Activated naive CD8-positive, alpha-beta T cell treated with anti-CD3 and anti-CD28 coated beads, Interleukin-2, amount 10 ng/mL, durations not matched to agents 7 days and 5 days (primary cell): ENCODE measurements around the gene CPA4. TPM values are rescaled to one million over a fixed set of nuclear protein-coding genes. Genes with fewer than 3 reads are reported as not detected.
A peak's percentile ranks its signal among the peaks of the same experiment; 100 is the strongest.
"Not testable (repeated sequence)": the region's sequence is repeated elsewhere in the genome, so short reads cannot be mapped to it uniquely, and the experiment has no call there.

Experiments
- ATAC-seq: fragments of 150-1000 bp; cut with Tn5 transposase; one replicate; pipeline ENCODE4 v1.10.0; 2021; ENCODE audit warnings: low read depth, moderate library complexity
- POLR2A ChIA-PET: fragments of 350-600 bp; sonication (Branson Sonifier 250); formaldehyde crosslinking; loops from one replicate; lab custom pipeline; 2021; ENCODE audit warnings: antibody characterized with exemption; lab: Charles Lee
- DNase-seq: peaks from one replicate; pipeline ENCODE4 v3.0.0; 2021
- H3K27ac Mint-ChIP-seq: one replicate; pipeline ENCODE4 v1.8.0; 2022; ENCODE audit warnings: mild to moderate bottlenecking, mixed read lengths
- H3K27me3 Mint-ChIP-seq: one replicate; pipeline ENCODE4 v1.8.0; 2022; ENCODE audit warnings: mild to moderate bottlenecking, moderate library complexity, mixed read lengths
- H3K36me3 Mint-ChIP-seq: one replicate; pipeline ENCODE4 v1.8.0; 2021; ENCODE audit warnings: mild to moderate bottlenecking, mixed read lengths
- H3K4me1 Mint-ChIP-seq: one replicate; pipeline ENCODE4 v1.8.0; 2021; ENCODE audit warnings: mixed read lengths
- H3K4me3 Mint-ChIP-seq: one replicate; pipeline ENCODE4 v1.8.0; 2022; ENCODE audit warnings: mild to moderate bottlenecking, moderate library complexity, mixed read lengths
- H3K9me3 Mint-ChIP-seq: one replicate; pipeline ENCODE4 v1.8.0; 2021; ENCODE audit warnings: mixed read lengths
- total RNA-seq, 2 experiments: library from RNA; stranded (reverse); gene quantifications; one replicate each; pipeline ENCODE4 v1.2.3, GENCODE V29; 2021

The CPA4 gene
- total RNA-seq, 2 experiments from 2014 or later, result not detected

GRCh38 chr7:130299866-130300265, 6.9 kb downstream of the CPA4 start:
- no peak overlapping the region for H3K27ac Mint-ChIP-seq
- DNase-seq, result no peak
- peaks cover 4% of the 10 kb centered on the region for H3K27me3 Mint-ChIP-seq
- H3K4me3 Mint-ChIP-seq, result no peak overlapping the region
- H3K9me3 Mint-ChIP-seq, result peaks cover 10% of the 10 kb centered on the region
- H3K36me3 Mint-ChIP-seq, result no peaks in the 10 kb centered on the region
- peaks cover 7% of the 10 kb centered on the region for H3K4me1 Mint-ChIP-seq
- ATAC-seq, result no peak
- POLR2A ChIA-PET, result interaction anchor here (0.7 kb wide), 1 partner anchor 500 kb away, joined by 4 read pairs; no protein-coding TSS in a partner anchor

- ATAC-seq (no peak), DNase-seq (no peak)
- H3K9me3 Mint-ChIP-seq, result peaks cover 7% of the 10 kb centered on the region
- peaks cover 4% of the 10 kb centered on the region for H3K27me3 Mint-ChIP-seq
- H3K27ac Mint-ChIP-seq, result no peak overlapping the region
- no peaks in the 10 kb centered on the region for H3K36me3 Mint-ChIP-seq
- POLR2A ChIA-PET, result no interaction called here
- H3K4me3 Mint-ChIP-seq, result no peak overlapping the region
- peaks cover 7% of the 10 kb centered on the region for H3K4me1 Mint-ChIP-seq
Observed at GRCh38 chr7:130301501-130302020, 8.6 kb downstream of the CPA4 start.

- Mint-ChIP-seq H3K27ac (no peak overlapping the region), H3K4me1 (peaks cover 7% of the 10 kb centered on the region), H3K27me3 (peaks cover 4% of the 10 kb centered on the region), H3K36me3 (no peaks in the 10 kb centered on the region), H3K4me3 (no peak overlapping the region), H3K9me3 (peaks cover 7% of the 10 kb centered on the region)
- no peak for DNase-seq
- ATAC-seq, result no peak
- POLR2A ChIA-PET, result no interaction called here
Observed at GRCh38 chr7:130302649-130303048, 9.7 kb downstream of the CPA4 start.

- no peak for DNase-seq
- no peak for ATAC-seq
- H3K4me1 Mint-ChIP-seq, result peaks cover 7% of the 10 kb centered on the region
- H3K27ac Mint-ChIP-seq, result no peak overlapping the region
- H3K27me3 Mint-ChIP-seq, result peaks cover 4% of the 10 kb centered on the region
- H3K9me3 Mint-ChIP-seq, result peaks cover 7% of the 10 kb centered on the region
- H3K4me3 Mint-ChIP-seq, result no peak overlapping the region
- H3K36me3 Mint-ChIP-seq, result no peaks in the 10 kb centered on the region
- POLR2A ChIA-PET, result interaction anchor here (1.2 kb wide), 1 partner anchor 98 kb away, joined by 3 read pairs; the partner anchor contains the start of gene TMEM209
Observed at GRCh38 chr7:130303127-130303526, 10.2 kb downstream of the CPA4 start.

GRCh38 chr7:130303551-130303950, 10.6 kb downstream of the CPA4 start:
- POLR2A ChIA-PET, result interaction anchor here (1.2 kb wide), 1 partner anchor 99 kb away, joined by 3 read pairs; the partner anchor contains the start of gene TMEM209
- H3K4me3 Mint-ChIP-seq, result no peak overlapping the region
- DNase-seq (no peak), ATAC-seq (peak; percentile 58)
- no peak overlapping the region for H3K27ac Mint-ChIP-seq
- peaks cover 7% of the 10 kb centered on the region for H3K9me3 Mint-ChIP-seq
- H3K27me3 Mint-ChIP-seq, result peaks cover 4% of the 10 kb centered on the region
- H3K36me3 Mint-ChIP-seq, result no peaks in the 10 kb centered on the region
- peaks cover 7% of the 10 kb centered on the region for H3K4me1 Mint-ChIP-seq

- Mint-ChIP-seq H3K4me1 (peaks cover 7% of the 10 kb centered on the region), H3K36me3 (no peaks in the 10 kb centered on the region), H3K4me3 (no peak overlapping the region), H3K27me3 (peaks cover 4% of the 10 kb centered on the region), H3K9me3 (peaks cover 7% of the 10 kb centered on the region), H3K27ac (no peak overlapping the region)
- DNase-seq (no peak), ATAC-seq (no peak)
- POLR2A ChIA-PET, result interaction anchor here (1.2 kb wide), 1 partner anchor 99 kb away, joined by 3 read pairs; the partner anchor contains the start of gene TMEM209
Observed at GRCh38 chr7:130303982-130304381, 11.0 kb downstream of the CPA4 start.

GRCh38 chr7:130304878-130305277, 11.9 kb downstream of the CPA4 start:
- H3K27me3 Mint-ChIP-seq, result peaks cover 10% of the 10 kb centered on the region
- H3K27ac Mint-ChIP-seq, result no peak overlapping the region
- no peaks in the 10 kb centered on the region for H3K36me3 Mint-ChIP-seq
- POLR2A ChIA-PET, result no interaction called here
- H3K4me3 Mint-ChIP-seq, result no peak overlapping the region
- H3K9me3 Mint-ChIP-seq, result peaks cover 7% of the 10 kb centered on the region
- DNase-seq (no peak), ATAC-seq (no peak)
- H3K4me1 Mint-ChIP-seq, result peaks cover 7% of the 10 kb centered on the region

GRCh38 chr7:130305433-130306042, 12.6 kb downstream of the CPA4 start:
- H3K4me1 Mint-ChIP-seq, result peaks cover 7% of the 10 kb centered on the region
- DNase-seq, result no peak
- no peak overlapping the region for H3K4me3 Mint-ChIP-seq
- no peak for ATAC-seq
- POLR2A ChIA-PET, result no interaction called here
- peaks cover 10% of the 10 kb centered on the region for H3K27me3 Mint-ChIP-seq
- no peak overlapping the region for H3K27ac Mint-ChIP-seq
- no peaks in the 10 kb centered on the region for H3K36me3 Mint-ChIP-seq
- peaks cover 6% of the 10 kb centered on the region for H3K9me3 Mint-ChIP-seq

GRCh38 chr7:130309986-130310385, 17.0 kb downstream of the CPA4 start:
- Mint-ChIP-seq H3K36me3 (no peaks in the 10 kb centered on the region), H3K9me3 (no peaks in the 10 kb centered on the region), H3K27ac (no peak overlapping the region), H3K27me3 (peaks cover 6% of the 10 kb centered on the region), H3K4me1 (no peaks in the 10 kb centered on the region), H3K4me3 (no peak overlapping the region)
- POLR2A ChIA-PET, result no interaction called here
- ATAC-seq, result no peak
- no peak for DNase-seq

GRCh38 chr7:130314305-130314704, 21.3 kb downstream of the CPA4 start:
- no peak for ATAC-seq
- peaks cover 5% of the 10 kb centered on the region for H3K27me3 Mint-ChIP-seq
- H3K4me3 Mint-ChIP-seq, result no peak overlapping the region
- POLR2A ChIA-PET, result no interaction called here
- no peak for DNase-seq
- no peaks in the 10 kb centered on the region for H3K9me3 Mint-ChIP-seq
- no peaks in the 10 kb centered on the region for H3K36me3 Mint-ChIP-seq
- no peak overlapping the region for H3K27ac Mint-ChIP-seq
- H3K4me1 Mint-ChIP-seq, result no peaks in the 10 kb centered on the region

- no peak overlapping the region for H3K27ac Mint-ChIP-seq
- POLR2A ChIA-PET, result no interaction called here
- H3K36me3 Mint-ChIP-seq, result no peaks in the 10 kb centered on the region
- no peak for ATAC-seq
- H3K9me3 Mint-ChIP-seq, result no peaks in the 10 kb centered on the region
- H3K4me1 Mint-ChIP-seq, result no peaks in the 10 kb centered on the region
- DNase-seq, result no peak
- H3K27me3 Mint-ChIP-seq, result no peaks in the 10 kb centered on the region
- H3K4me3 Mint-ChIP-seq, result no peak overlapping the region
Observed at GRCh38 chr7:130319541-130319940, 26.6 kb downstream of the CPA4 start.

- H3K27ac Mint-ChIP-seq, ATAC-seq, H3K27me3 Mint-ChIP-seq, H3K36me3 Mint-ChIP-seq, H3K9me3 Mint-ChIP-seq, POLR2A ChIA-PET, H3K4me1 Mint-ChIP-seq, DNase-seq, H3K4me3 Mint-ChIP-seq: not testable (repeated sequence)
Observed at GRCh38 chr7:130321542-130322229, 28.7 kb downstream of the CPA4 start.

GRCh38 chr7:130322615-130323014, 29.7 kb downstream of the CPA4 start:
- ATAC-seq, result no peak
- Mint-ChIP-seq H3K9me3 (no peaks in the 10 kb centered on the region), H3K4me3 (no peak overlapping the region), H3K4me1 (no peaks in the 10 kb centered on the region), H3K27me3 (no peaks in the 10 kb centered on the region), H3K27ac (no peak overlapping the region), H3K36me3 (peaks cover 2% of the 10 kb centered on the region)
- POLR2A ChIA-PET, result no interaction called here
- no peak for DNase-seq
